Measurements from ENCODE around the gene SLC25A1. TPM values are rescaled to one million over a fixed set of nuclear protein-coding genes. Genes with fewer than 3 reads are reported as not detected.

The SLC25A1 gene
- total and polyA plus RNA-seq, 2 of the 8 experiments (the other 6 are each of a cell fraction or from before 2014, with no cell fraction given), result 110 to 148 TPM

DNA sequence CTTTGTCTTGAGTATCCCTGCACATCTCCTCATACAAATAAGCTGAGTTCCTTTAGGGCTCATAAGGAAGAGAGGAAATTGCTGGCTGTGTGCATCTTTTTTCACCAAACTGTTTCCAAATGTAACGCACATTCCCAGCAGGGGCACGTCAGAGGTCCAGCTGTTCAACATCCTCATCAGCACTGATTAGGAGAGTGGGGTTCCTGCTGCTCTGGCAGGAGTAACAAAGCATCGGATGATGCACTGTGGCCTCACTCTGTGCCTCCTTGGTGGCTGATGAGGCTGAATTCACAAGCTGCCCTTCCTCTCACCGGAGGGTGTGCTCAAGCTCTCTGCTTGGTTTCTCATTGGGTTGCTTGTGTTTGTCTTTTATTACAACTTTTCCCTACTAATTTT, 35.5 kb upstream of the SLC25A1 start:
- H2AFZ ChIP-seq (ENCODE audit: low read length), result no peak overlapping the region
- FAIRE-seq, result no peak
- no peak overlapping the region for H2BK15ac ChIP-seq (ENCODE audit: low read length)
- H4K91ac ChIP-seq (replicated peaks; ENCODE audit: insufficient read length, low read length), result no peak overlapping the region
- H3K9me3 ChIP-seq (ENCODE audit: insufficient read depth in 2 of 2, low read depth in 1 of 2, low read length in 1 of 2), result no peaks in the 10 kb centered on the region
- peak overlapping the region; percentile 43 to 59 for H3K4me2 ChIP-seq (ENCODE audit: insufficient read depth in 1 of 2, low read depth in 2 of 2, low read length in 2 of 2)
- H3K18ac ChIP-seq (ENCODE audit: extremely low read depth, low read length), result no peak overlapping the region
- H2AK5ac ChIP-seq (ENCODE audit: low read depth, low read length), result no peak overlapping the region
- no peak for DNase-seq (ENCODE audit: low read depth in 1 of 2, low spot score in 2 of 2)
- no peak overlapping the region for H3K27ac ChIP-seq (ENCODE audit: low read depth, low read length)
- H2BK120ac ChIP-seq (replicated peaks; ENCODE audit: low read depth, low read length), result no peak overlapping the region
- H3K9ac ChIP-seq (replicated peaks in 1 of 4; ENCODE audit: extremely low read depth in 1 of 4, low read depth in 3 of 4, low read length in 3 of 4), result no peak overlapping the region
- no peak overlapping the region for H4K8ac ChIP-seq (ENCODE audit: extremely low read depth, insufficient read depth, low read length)
- peaks cover 5 to 24% (median 16%) of the 10 kb centered on the region in 4 experiments; a peak in 6 of 7 replicates for H3K4me1 ChIP-seq (replicated peaks in 1 of 4; ENCODE audit: control insufficient read depth in 3 of 4, insufficient read depth in 4 of 4, low read length in 3 of 4)
- H4K5ac ChIP-seq (ENCODE audit: insufficient read length, low read depth, low read length), result no peak overlapping the region
- H2BK5ac ChIP-seq (ENCODE audit: low read depth, low read length), result peak overlapping the region; percentile 49; the same call in 1 of the 2 replicates
- 43% methylated on average over 4 of the region's 4 CpGs; no CpG with 5 or more reads in 1 of the 2 experiments for WGBS, 2 experiments (ENCODE audit: extremely low coverage in 1 of 2, insufficient coverage in 1 of 2, insufficient read length in 1 of 2, insufficient replicate concordance in 2 of 2, low coverage in 1 of 2, low lambda C conversion rate in 2 of 2, missing lambda C conversion rate in 1 of 2)
- no peak overlapping the region for H3K4ac ChIP-seq (replicated peaks; ENCODE audit: insufficient read length, low read depth, low read length)
- H3K79me1 ChIP-seq (ENCODE audit: low read depth, low read length), result no peaks in the 10 kb centered on the region
- no peak overlapping the region for H3K14ac ChIP-seq (ENCODE audit: insufficient read length)
- H3K36me3 ChIP-seq (ENCODE audit: control insufficient read depth in 2 of 4, insufficient read depth in 4 of 4, low read length in 3 of 4), result peaks cover 0 to 8% (median 5%) of the 10 kb centered on the region in 4 experiments; a peak in 6 of 8 replicates
- no peaks in the 10 kb centered on the region for H3K23me2 ChIP-seq (ENCODE audit: low read depth, low read length)
- H2BK12ac ChIP-seq (ENCODE audit: low read depth, low read length), result peak overlapping the region; percentile 63; the same call in 1 of the 2 replicates
- CTCF ChIA-PET (ENCODE audit: partially characterized antibody), result interaction anchor here (1.0 to 1.5 kb wide), 2 partner anchors 10 to 69 kb away, joined by 5 to 6 read pairs; partner anchors contain the start of gene ESS2
- H3K27me3 ChIP-seq (replicated peaks in 1 of 4; ENCODE audit: control insufficient read depth in 3 of 4, extremely low read depth in 1 of 4, insufficient read depth in 3 of 4, low read length in 3 of 4), result no peaks in the 10 kb centered on the region
- peak overlapping the region in 1 of 4 experiments; percentile 32; a peak in 1 of 8 replicates for H3K4me3 ChIP-seq (ENCODE audit: extremely low read depth in 1 of 4, insufficient read depth in 2 of 4, low read depth in 3 of 4, low read length in 4 of 4)
- H3K56ac ChIP-seq (replicated peaks; ENCODE audit: insufficient read length, low read depth, low read length), result no peak overlapping the region
- H3K79me2 ChIP-seq (ENCODE audit: control insufficient read depth in 1 of 2, insufficient read depth in 2 of 2, low read length in 2 of 2), result no peaks in the 10 kb centered on the region
- no peaks in the 10 kb centered on the region for H4K20me1 ChIP-seq (replicated peaks in 1 of 2; ENCODE audit: control insufficient read depth in 1 of 2, insufficient read depth in 2 of 2, low read length in 2 of 2)
- no peak overlapping the region for H2BK20ac ChIP-seq (ENCODE audit: low read length)
- POLR2A ChIA-PET (ENCODE audit: partially characterized antibody), result interaction anchor here (0.7 to 1.6 kb wide), 5 partner anchors 9 to 69 kb away, joined by 3 to 8 read pairs (median 3); no protein-coding TSS in a partner anchor
- H3K23ac ChIP-seq (ENCODE audit: insufficient read length), result no peak overlapping the region
- TF ChIP-seq BACH1 (IDR thresholded peaks at IDR 0.05; ENCODE audit: low read length) (no peak), SP1 (IDR thresholded peaks at IDR 0.05; ENCODE audit: low read depth, low read length) (no peak), SIN3A (conservative IDR thresholded peaks at IDR 0.05 in 1 of 2, IDR thresholded peaks at IDR 0.05 in 1 of 2; ENCODE audit: low read depth in 1 of 2, low read length in 2 of 2) (no peak), KDM4A (IDR thresholded peaks at IDR 0.05; ENCODE audit: low read depth, low read length, severe bottlenecking) (no peak), ASH2L (IDR thresholded peaks at IDR 0.05; ENCODE audit: low read length) (peak; percentile 4), POLR2AphosphoS5 (IDR thresholded peaks at IDR 0.05; ENCODE audit: low read depth, low read length) (peak; percentile 60; the same call in 1 of the 2 replicates), YY1 (IDR thresholded peaks at IDR 0.05; ENCODE audit: low read depth, low read length) (no peak)
- TF ChIP-seq, protein P1, sequence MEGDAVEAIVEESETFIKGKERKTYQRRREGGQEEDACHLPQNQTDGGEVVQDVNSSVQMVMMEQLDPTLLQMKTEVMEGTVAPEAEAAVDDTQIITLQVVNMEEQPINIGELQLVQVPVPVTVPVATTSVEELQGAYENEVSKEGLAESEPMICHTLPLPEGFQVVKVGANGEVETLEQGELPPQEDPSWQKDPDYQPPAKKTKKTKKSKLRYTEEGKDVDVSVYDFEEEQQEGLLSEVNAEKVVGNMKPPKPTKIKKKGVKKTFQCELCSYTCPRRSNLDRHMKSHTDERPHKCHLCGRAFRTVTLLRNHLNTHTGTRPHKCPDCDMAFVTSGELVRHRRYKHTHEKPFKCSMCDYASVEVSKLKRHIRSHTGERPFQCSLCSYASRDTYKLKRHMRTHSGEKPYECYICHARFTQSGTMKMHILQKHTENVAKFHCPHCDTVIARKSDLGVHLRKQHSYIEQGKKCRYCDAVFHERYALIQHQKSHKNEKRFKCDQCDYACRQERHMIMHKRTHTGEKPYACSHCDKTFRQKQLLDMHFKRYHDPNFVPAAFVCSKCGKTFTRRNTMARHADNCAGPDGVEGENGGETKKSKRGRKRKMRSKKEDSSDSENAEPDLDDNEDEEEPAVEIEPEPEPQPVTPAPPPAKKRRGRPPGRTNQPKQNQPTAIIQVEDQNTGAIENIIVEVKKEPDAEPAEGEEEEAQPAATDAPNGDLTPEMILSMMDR (IDR thresholded peaks at IDR 0.05; ENCODE audit: control extremely low read depth in 1 of 3, insufficient read depth in 1 of 3, low read depth in 1 of 3, low read length in 3 of 3), result no peak

Data from H1 (cell line).